ENCODE data around the gene PTPRD.

PTPRD gene

GRCh38 chr9:8649807-8650206, 1963.0 kb downstream of the PTPRD start:
- Histone ChIP-seq H3K4me3 (ENCODE audit: low read depth, low read length) (no peak overlapping the region), H3K27ac (ENCODE audit: extremely low read depth, low read depth, low read length) (no peak overlapping the region), H3K36me3 (ENCODE audit: control insufficient read depth in 2 of 2, insufficient read depth in 1 of 2, low read length in 2 of 2) (no peaks in the 10 kb centered on the region), H3K4me1 (ENCODE audit: control insufficient read depth, insufficient read depth, low read length) (no peaks in the 10 kb centered on the region), H3K9me3 (ENCODE audit: control insufficient read depth, insufficient read depth, low read depth, low read length) (no peaks in the 10 kb centered on the region)
- TF ChIP-seq ZNF449 (tag by site-specific recombination; IDR thresholded peaks at IDR 0.05) (no peak), GLI4 (tag by site-specific recombination; IDR thresholded peaks at IDR 0.05) (no peak), ZNF10 (tag by site-specific recombination; IDR thresholded peaks at IDR 0.05) (no peak), ZBTB6 (tag by site-specific recombination; IDR thresholded peaks at IDR 0.05) (no peak), ZNF558 (tag by site-specific recombination; IDR thresholded peaks at IDR 0.05) (no peak), OSR2 (tag by site-specific recombination; IDR thresholded peaks at IDR 0.05) (no peak), GLIS2 (tag by site-specific recombination; IDR thresholded peaks at IDR 0.05) (no peak), ZNF610 (tag by site-specific recombination; IDR thresholded peaks at IDR 0.05; ENCODE audit: borderline replicate concordance) (no peak), ZNF692 (tag by site-specific recombination; IDR thresholded peaks at IDR 0.05) (no peak), ZBTB48 (tag by site-specific recombination; IDR thresholded peaks at IDR 0.05) (no peak), ZNF48 (tag by site-specific recombination; IDR thresholded peaks at IDR 0.05) (no peak), ZNF747 (tag by site-specific recombination; IDR thresholded peaks at IDR 0.05) (no peak)
- CTCF ChIA-PET = no interaction called here
- POLR2A ChIA-PET = no interaction called here

- Histone ChIP-seq H3K4me3 (ENCODE audit: low read depth, low read length) (no peak overlapping the region), H3K4me1 (ENCODE audit: control insufficient read depth, insufficient read depth, low read length) (no peaks in the 10 kb centered on the region), H3K27ac (ENCODE audit: extremely low read depth, low read depth, low read length) (no peak overlapping the region), H3K9me3 (ENCODE audit: control insufficient read depth, insufficient read depth, low read depth, low read length) (no peaks in the 10 kb centered on the region), H3K36me3 (ENCODE audit: control insufficient read depth in 2 of 2, insufficient read depth in 1 of 2, low read length in 2 of 2) (no peaks in the 10 kb centered on the region)
- POLR2A ChIA-PET = no interaction called here
- CTCF ChIA-PET = no interaction called here
- TF ChIP-seq ZNF274 (IDR thresholded peaks at IDR 0.05; ENCODE audit: low read length) (no peak), ZNF274 (tag by site-specific recombination; IDR thresholded peaks at IDR 0.05; ENCODE audit: borderline replicate concordance) (no peak), HOXD13 (CRISPR knock-in tag; IDR thresholded peaks at IDR 0.05; ENCODE audit: borderline replicate concordance) (no peak), ZNF16 (tag by site-specific recombination; IDR thresholded peaks at IDR 0.05; ENCODE audit: low read depth) (no peak), ZNF214 (tag by site-specific recombination; IDR thresholded peaks at IDR 0.05; ENCODE audit: borderline replicate concordance) (no peak), ZBTB17 (tag by site-specific recombination; IDR thresholded peaks at IDR 0.05) (no peak), BCL6B (tag by site-specific recombination; IDR thresholded peaks at IDR 0.05) (no peak), ZNF518A (tag by site-specific recombination; conservative IDR thresholded peaks at IDR 0.05; ENCODE audit: low read depth) (no peak), HOXA7 (CRISPR knock-in tag; IDR thresholded peaks at IDR 0.05; ENCODE audit: borderline replicate concordance) (no peak), MZF1 (tag by site-specific recombination; IDR thresholded peaks at IDR 0.05; ENCODE audit: borderline replicate concordance) (no peak), ZNF155 (tag by site-specific recombination; IDR thresholded peaks at IDR 0.05) (no peak), ZFP3 (tag by site-specific recombination; IDR thresholded peaks at IDR 0.05; ENCODE audit: low read depth) (no peak), KLF16 (tag by site-specific recombination; IDR thresholded peaks at IDR 0.05) (no peak), ZNF560 (tag by site-specific recombination; IDR thresholded peaks at IDR 0.05; ENCODE audit: borderline replicate concordance) (no peak), ZNF350 (tag by site-specific recombination; IDR thresholded peaks at IDR 0.05) (no peak)
Observed at GRCh38 chr9:8649160-8649559, 1963.6 kb downstream of the PTPRD start.
